K562 (cell line): ENCODE measurements around the gene TMCC2. TPM values are rescaled to one million over a fixed set of nuclear protein-coding genes. Genes with fewer than 3 reads are reported as not detected.

Source experiments
- ATF3 ChIP-seq, 2 experiments: fragments of 450-650 bp in 1 of 2; sonication (generic) in 1 of 2; formaldehyde crosslinking in 1 of 2; IDR thresholded peaks in 1 of 2; conservative IDR thresholded peaks in 1 of 2; 2 replicates each; pipeline versions ENCODE4 v1.6.1 to v1.8.1; 2016 to 2023; ENCODE audit warnings: mild to moderate bottlenecking in 2 of 2, moderate library complexity in 2 of 2, inconsistent platforms in 1 of 2, missing genetic modification reagents in 1 of 2
- ELF1 ChIP-seq: fragments of 200-800 bp; sonication (Bioruptor generic); IDR thresholded peaks from 2 replicates; pipeline ENCODE4 v1.6.1; 2016; ENCODE audit warnings: missing genetic modification characterization, missing compliant biosample characterization
- EP400 ChIP-seq: fragments of 450-650 bp; IDR thresholded peaks from 2 replicates; pipeline ENCODE4 v1.6.1; 2017; ENCODE audit warnings: antibody characterized with exemption, mild to moderate bottlenecking, moderate library complexity
- HMGN3 ChIP-seq: IDR thresholded peaks from 2 replicates; pipeline ENCODE4 v1.6.1; 2011; ENCODE audit warnings: borderline replicate concordance, low read depth, mild to moderate bottlenecking, mixed read lengths, low read length; ENCODE audit not compliant: insufficient read length; ENCODE audit errors: extremely low read depth
- NCOA1 ChIP-seq: fragments of 450-650 bp; IDR thresholded peaks from 2 replicates; pipeline ENCODE4 v1.6.1; 2016; ENCODE audit warnings: low read depth
- NFE2 ChIP-seq: IDR thresholded peaks from 2 replicates; pipeline ENCODE4 v1.6.1; 2014; ENCODE audit warnings: antibody characterized with exemption, low read depth
- NR1H2 ChIP-seq: sonication (generic); formaldehyde crosslinking; IDR thresholded peaks from 2 replicates; pipeline ENCODE4 v1.4.0; 2020; ENCODE audit warnings: mild to moderate bottlenecking, missing genetic modification reagents
- SIN3A ChIP-seq, 2 experiments: fragments of 150-350 bp in 1 of 2; IDR thresholded peaks; 2 replicates each; pipeline ENCODE4 v1.6.1; 2011 to 2016; ENCODE audit warnings: borderline replicate concordance in 2 of 2, low read depth in 2 of 2, low read length in 2 of 2, mild to moderate bottlenecking in 2 of 2, moderate library complexity in 2 of 2; ENCODE audit not compliant: control insufficient read depth in 1 of 2
- TCF7 ChIP-seq: sonication (generic); IDR thresholded peaks from 2 replicates; pipeline ENCODE4 v1.6.1; 2016; ENCODE audit warnings: antibody characterized with exemption, borderline replicate concordance
- ZBTB34 ChIP-seq: fragments of 250-450 bp; sonication (Bioruptor Pico); IDR thresholded peaks from 2 replicates; pipeline ENCODE4 v1.8.0; 2021; ENCODE audit warnings: mild to moderate bottlenecking, moderate library complexity
- ZFP1 ChIP-seq: fragments of 450-650 bp; formaldehyde crosslinking; IDR thresholded peaks from 2 replicates; pipeline ENCODE4 v1.4.0; 2020; ENCODE audit warnings: mild to moderate bottlenecking, mixed read lengths
- ZFP36 ChIP-seq: fragments of 150-350 bp; IDR thresholded peaks from 2 replicates; pipeline ENCODE4 v1.6.1; 2018; ENCODE audit warnings: low read length, low read depth; ENCODE audit not compliant: partially characterized antibody
- ZKSCAN1 ChIP-seq: fragments of 150-350 bp; IDR thresholded peaks from 2 replicates; pipeline ENCODE4 v1.6.1; 2016; ENCODE audit warnings: low read depth, low read length
- ZKSCAN3 ChIP-seq: fragments of 250-450 bp; sonication (Bioruptor Pico); IDR thresholded peaks from 2 replicates; pipeline ENCODE4 v1.4.0; 2020
- ZKSCAN8 ChIP-seq: fragments of 200-800 bp; sonication (Bioruptor generic); IDR thresholded peaks from 2 replicates; pipeline ENCODE4 v1.6.1; 2016; ENCODE audit warnings: missing genetic modification characterization, missing compliant biosample characterization
- ZNF197 ChIP-seq: fragments of 200-800 bp; sonication (Bioruptor generic); IDR thresholded peaks from 2 replicates; pipeline ENCODE4 v1.6.1; 2016; ENCODE audit warnings: low read depth, missing genetic modification characterization, missing compliant biosample characterization
- ZNF507 ChIP-seq: conservative IDR thresholded peaks from 2 replicates; pipeline ENCODE4 v1.6.1; 2017; ENCODE audit warnings: missing genetic modification characterization, missing compliant biosample characterization
- ZNF639 ChIP-seq, 2 experiments: fragments of 200-800 bp in 1 of 2; sonication (Bioruptor generic) in 1 of 2; sonication (generic) in 1 of 2; formaldehyde crosslinking in 1 of 2; IDR thresholded peaks in 1 of 2; conservative IDR thresholded peaks in 1 of 2; 2 replicates each; pipeline versions ENCODE4 v1.5.0 to v1.6.1; 2016 to 2020; ENCODE audit warnings: missing compliant biosample characterization in 1 of 2, missing genetic modification characterization in 1 of 2, missing genetic modification reagents in 1 of 2
- polyA plus RNA-seq, 8 experiments: library from polyadenylated mRNA; depleted of rRNA in 4 of 8; stranded (reverse) in 5 of 8; unstranded in 3 of 8; fragments of >200 nt; fragmentation: Nextera tagmentation in 2 of 8; fragmentation: Illumina TruSeq in 1 of 8; extraction: Ambion mirVana in 2 of 8; extraction: Trizol in 1 of 8; gene quantifications; 2 replicates each; pipeline versions ENCODE4 v1.2.1 to v1.2.3, GENCODE V29; 2011 to 2014; ENCODE audit warnings: inconsistent platforms in 1 of 8, missing spikeins in 1 of 8
- total RNA-seq, 7 experiments: library from RNA; depleted of rRNA in 6 of 7; stranded (reverse); fragments of >200 nt in 6 of 7; fragmentation: Illumina TruSeq in 2 of 7; extraction: Trizol in 2 of 7; gene quantifications; 2 replicates each; pipeline versions ENCODE4 v1.2.1 to v1.2.3, GENCODE V29; 2011 to 2021; ENCODE audit warnings: low replicate concordance in 1 of 7
- TF ChIP-seq, protein P1 (sequence below): fragments of 450-650 bp; conservative IDR thresholded peaks from 2 replicates; pipeline ENCODE4 v1.6.1; 2016; ENCODE audit warnings: missing genetic modification characterization, low read depth, mild to moderate bottlenecking, control low read depth, missing compliant biosample characterization

TMCC2 gene
- total and polyA plus RNA-seq, 9 of the 15 experiments (the other 6 are each of a cell fraction or from before 2014, with no cell fraction given), result 0.06 to 1.8 (median 0.98) TPM

DNA sequence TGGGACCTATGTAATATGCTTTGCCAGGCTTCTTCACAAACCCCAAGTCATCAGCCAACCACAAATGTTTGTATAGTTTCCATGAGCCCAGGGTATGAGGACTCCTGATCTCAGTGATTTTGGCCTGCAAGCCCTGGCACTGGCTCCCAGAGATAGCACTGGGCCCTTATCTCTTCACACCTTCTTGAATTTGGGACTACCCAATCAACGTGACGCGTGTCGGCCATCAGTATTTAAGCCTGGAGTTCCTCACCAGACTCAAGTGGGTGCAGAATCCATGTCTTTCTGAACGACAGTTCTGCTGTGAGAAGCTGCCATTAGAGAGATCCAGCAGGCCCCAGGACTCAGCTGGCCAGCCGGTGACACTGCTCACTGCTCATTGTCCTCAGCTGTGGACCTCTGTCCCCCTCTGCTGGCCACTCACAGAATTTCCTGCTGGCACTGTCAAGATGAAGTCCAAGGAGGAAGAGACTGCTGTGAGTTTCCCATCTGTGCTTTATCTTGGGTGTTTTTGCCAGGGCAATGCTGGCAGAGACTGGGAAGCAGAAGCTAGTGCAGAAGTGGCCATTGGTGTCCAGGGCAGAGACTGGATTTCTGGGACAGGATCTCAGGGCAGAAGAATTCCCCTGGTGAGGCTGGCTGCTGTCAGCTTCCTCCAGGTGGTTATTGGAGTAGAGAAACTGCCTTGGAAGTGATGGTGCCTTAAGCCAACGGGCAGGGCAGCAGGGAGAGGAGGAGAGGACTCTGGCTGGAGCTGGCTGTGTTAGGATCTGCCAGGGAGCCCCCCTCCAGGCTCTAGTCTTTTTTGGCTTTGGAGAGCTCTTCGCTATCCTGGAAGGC lies 28.4 kb downstream of the TMCC2 start (continued):
- TF ChIP-seq ZNF639 (CRISPR knock-in tag; conservative IDR thresholded peaks at IDR 0.05 in 1 of 2, IDR thresholded peaks at IDR 0.05 in 1 of 2) (peak in 1 of 2 experiments; percentile 82; a peak in 1 of 4 replicates), ZBTB34 (CRISPR knock-in tag) (no peak), ATF3 (IDR thresholded peaks at IDR 0.05) (peak; percentile 38; the same call in 1 of the 2 replicates), ATF3 (CRISPR knock-in tag; conservative IDR thresholded peaks at IDR 0.05) (peak; percentile 88), ZKSCAN1 (no peak), ZFP1 (CRISPR knock-in tag) (0 out of 2 replicates have a peak, but pooled peaks have one; percentile 4), ZNF507 (tag) (no peak), ZFP36 (peak; percentile 33), NR1H2 (no peak), NFE2 (peak; percentile 69), ZKSCAN8 (CRISPR knock-in tag) (no peak), ZNF197 (CRISPR knock-in tag) (0 out of 2 replicates have a peak, but pooled peaks have one; percentile 76), ZKSCAN3 (CRISPR knock-in tag) (no peak), TCF7 (no peak), NCOA1 (peak; percentile 67; the same call in 1 of the 2 replicates), HMGN3 (no peak), SIN3A (IDR thresholded peaks at IDR 0.05; ENCODE audit: borderline replicate concordance in 2 of 2, control insufficient read depth in 1 of 2, low read depth in 2 of 2, low read length in 2 of 2) (peak in 1 of 2 experiments; percentile 35; a peak in 1 of 4 replicates), EP400 (no peak), ELF1 (peak; percentile 59; the same call in 1 of the 2 replicates)
- TF ChIP-seq, protein P1, sequence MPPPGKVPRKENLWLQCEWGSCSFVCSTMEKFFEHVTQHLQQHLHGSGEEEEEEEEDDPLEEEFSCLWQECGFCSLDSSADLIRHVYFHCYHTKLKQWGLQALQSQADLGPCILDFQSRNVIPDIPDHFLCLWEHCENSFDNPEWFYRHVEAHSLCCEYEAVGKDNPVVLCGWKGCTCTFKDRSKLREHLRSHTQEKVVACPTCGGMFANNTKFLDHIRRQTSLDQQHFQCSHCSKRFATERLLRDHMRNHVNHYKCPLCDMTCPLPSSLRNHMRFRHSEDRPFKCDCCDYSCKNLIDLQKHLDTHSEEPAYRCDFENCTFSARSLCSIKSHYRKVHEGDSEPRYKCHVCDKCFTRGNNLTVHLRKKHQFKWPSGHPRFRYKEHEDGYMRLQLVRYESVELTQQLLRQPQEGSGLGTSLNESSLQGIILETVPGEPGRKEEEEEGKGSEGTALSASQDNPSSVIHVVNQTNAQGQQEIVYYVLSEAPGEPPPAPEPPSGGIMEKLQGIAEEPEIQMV (tag), result no peak
